Vagina (tissue), 2 donors: Measurements from ENCODE around the gene TPST1. TPM values are rescaled to one million over a fixed set of nuclear protein-coding genes. Genes with fewer than 3 reads are reported as not detected.
A peak's percentile ranks its signal among the peaks of the same experiment; 100 is the strongest.
"Not testable (repeated sequence)": the region's sequence is repeated elsewhere in the genome, so short reads cannot be mapped to it uniquely, and the experiment has no call there.

Source experiments
- DNase-seq, 2 donors: peaks; one replicate each; pipeline ENCODE4 v3.0.0-alpha.2; 2017; ENCODE audit errors: extremely low spot score in 2 of 2
- H3K27ac ChIP-seq: fragments of 200-600 bp; sonication (generic); one replicate; pipeline ENCODE4 v1.5.1; 2019
- H3K27me3 ChIP-seq: fragments of 200-600 bp; sonication (generic); one replicate; pipeline ENCODE4 v1.5.1; 2019
- H3K36me3 ChIP-seq, 2 donors: fragments of 200-600 bp; sonication (generic); one replicate each; pipeline ENCODE4 v1.5.1; 2017 to 2019
- H3K4me1 ChIP-seq: fragments of 200-600 bp; sonication (generic); one replicate; pipeline ENCODE4 v1.5.1; 2019
- H3K4me3 ChIP-seq, 2 donors: fragments of 200-600 bp; sonication (generic); 1 replicate in 1 of 2; 2 replicates in 1 of 2; pipeline ENCODE4 v1.5.1; 2016 to 2019
- H3K9me3 ChIP-seq: fragments of 200-600 bp; sonication (generic); one replicate; pipeline ENCODE4 v1.5.1; 2019
- POLR2A ChIP-seq, 2 donors: fragments of 450-650 bp; IDR thresholded peaks; one replicate each; pipeline ENCODE4 v1.6.1; 2017; ENCODE audit warnings: antibody characterized with exemption in 2 of 2, mild to moderate bottlenecking in 2 of 2, moderate library complexity in 2 of 2
- POLR2AphosphoS5 ChIP-seq, 2 donors: sonication (generic); formaldehyde crosslinking; IDR thresholded peaks; one replicate each; pipeline ENCODE4 v1.9.0; 2017; ENCODE audit warnings: antibody characterized with exemption in 2 of 2, mild to moderate bottlenecking in 2 of 2, low read depth in 1 of 2; ENCODE audit not compliant: insufficient read depth in 1 of 2
- intact Hi-C: fragments of 100-400 bp; cut with DNase I; formaldehyde crosslinking; loops from one replicate; pipeline ENCODE4 v1.15.1; 2023
- total RNA-seq: library from RNA; depleted of rRNA; stranded (reverse); fragments of >200 nt; gene quantifications from one replicate; pipeline ENCODE4 v1.2.3, GENCODE V29; 2016
- TF ChIP-seq, protein P1 (sequence below), 3 experiments: fragments of 450-650 bp in 2 of 3; fragments of 200-600 bp in 1 of 3; sonication (generic) in 1 of 3; IDR thresholded peaks; one replicate each; pipeline ENCODE4 v1.5.1; 2017 to 2019; ENCODE audit warnings: antibody characterized with exemption in 3 of 3, mild to moderate bottlenecking in 2 of 3, moderate library complexity in 2 of 3

Gene TPST1
- total RNA-seq, 1 donor from 2014 or later = 52.3 TPM

DNA sequence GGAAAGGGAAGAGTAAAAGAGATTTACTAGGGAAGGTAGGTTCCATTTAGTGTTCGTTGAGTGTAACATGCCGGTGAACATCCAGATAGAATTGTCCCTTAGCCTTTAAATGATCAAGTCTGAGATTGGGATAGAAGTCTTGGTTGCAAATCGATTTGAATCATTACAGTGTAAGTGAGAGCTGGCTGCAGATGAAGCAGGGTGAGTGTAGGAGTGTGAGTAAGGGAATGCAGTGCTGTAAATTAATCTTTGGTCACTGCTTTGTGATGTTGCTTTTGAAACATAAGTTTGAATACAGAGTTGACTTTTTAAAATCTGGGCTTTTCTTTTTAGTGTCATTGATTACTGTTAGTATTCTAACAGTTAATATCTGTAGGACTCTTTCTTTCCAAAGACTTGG is 16.3 kb downstream of the TPST1 start:
- TF ChIP-seq POLR2AphosphoS5 (IDR thresholded peaks at IDR 0.05; ENCODE audit: insufficient read depth in 1 of 2, low read depth in 1 of 2) (no peak), POLR2A (IDR thresholded peaks at IDR 0.05) (no peak)
- intact Hi-C loops = no loop called here
- Histone ChIP-seq H3K27me3 (no peaks in the 10 kb centered on the region), H3K4me1 (peaks cover 21% of the 10 kb centered on the region), H3K27ac (no peak overlapping the region), H3K36me3 (no peaks in the 10 kb centered on the region), H3K4me3 (no peak overlapping the region), H3K9me3 (no peaks in the 10 kb centered on the region)
- DNase-seq = no peak

DNA sequence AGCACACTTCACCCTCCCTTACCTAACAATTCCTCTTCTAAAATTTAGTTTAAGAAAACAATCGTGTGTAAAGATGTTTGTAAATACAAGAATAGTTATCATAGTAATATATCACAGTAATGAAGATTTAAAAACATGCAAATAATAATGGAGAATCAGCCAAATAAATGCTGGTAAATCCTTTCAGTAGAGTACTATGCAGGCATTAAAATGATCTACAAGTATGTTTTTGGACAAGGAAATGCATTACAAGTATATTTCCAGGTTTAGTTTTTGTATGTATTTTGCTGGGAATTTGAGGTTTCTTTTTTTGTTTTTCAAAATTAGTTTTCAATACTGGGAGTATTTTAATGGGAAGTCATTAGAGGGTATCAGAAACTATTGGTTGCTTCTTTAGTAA is 22.7 kb downstream of the TPST1 start:
- no peak overlapping the region for H3K27ac ChIP-seq
- intact Hi-C loops = no loop called here
- H3K4me3 ChIP-seq = no peak overlapping the region
- no peaks in the 10 kb centered on the region for H3K27me3 ChIP-seq
- no peak for DNase-seq
- H3K9me3 ChIP-seq = no peaks in the 10 kb centered on the region
- TF ChIP-seq, protein P1, sequence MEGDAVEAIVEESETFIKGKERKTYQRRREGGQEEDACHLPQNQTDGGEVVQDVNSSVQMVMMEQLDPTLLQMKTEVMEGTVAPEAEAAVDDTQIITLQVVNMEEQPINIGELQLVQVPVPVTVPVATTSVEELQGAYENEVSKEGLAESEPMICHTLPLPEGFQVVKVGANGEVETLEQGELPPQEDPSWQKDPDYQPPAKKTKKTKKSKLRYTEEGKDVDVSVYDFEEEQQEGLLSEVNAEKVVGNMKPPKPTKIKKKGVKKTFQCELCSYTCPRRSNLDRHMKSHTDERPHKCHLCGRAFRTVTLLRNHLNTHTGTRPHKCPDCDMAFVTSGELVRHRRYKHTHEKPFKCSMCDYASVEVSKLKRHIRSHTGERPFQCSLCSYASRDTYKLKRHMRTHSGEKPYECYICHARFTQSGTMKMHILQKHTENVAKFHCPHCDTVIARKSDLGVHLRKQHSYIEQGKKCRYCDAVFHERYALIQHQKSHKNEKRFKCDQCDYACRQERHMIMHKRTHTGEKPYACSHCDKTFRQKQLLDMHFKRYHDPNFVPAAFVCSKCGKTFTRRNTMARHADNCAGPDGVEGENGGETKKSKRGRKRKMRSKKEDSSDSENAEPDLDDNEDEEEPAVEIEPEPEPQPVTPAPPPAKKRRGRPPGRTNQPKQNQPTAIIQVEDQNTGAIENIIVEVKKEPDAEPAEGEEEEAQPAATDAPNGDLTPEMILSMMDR (IDR thresholded peaks at IDR 0.05) = no peak
- TF ChIP-seq POLR2AphosphoS5 (IDR thresholded peaks at IDR 0.05; ENCODE audit: insufficient read depth in 1 of 2, low read depth in 1 of 2) (no peak), POLR2A (IDR thresholded peaks at IDR 0.05) (no peak)
- no peaks in the 10 kb centered on the region for H3K36me3 ChIP-seq
- H3K4me1 ChIP-seq = peaks cover 10% of the 10 kb centered on the region

DNA sequence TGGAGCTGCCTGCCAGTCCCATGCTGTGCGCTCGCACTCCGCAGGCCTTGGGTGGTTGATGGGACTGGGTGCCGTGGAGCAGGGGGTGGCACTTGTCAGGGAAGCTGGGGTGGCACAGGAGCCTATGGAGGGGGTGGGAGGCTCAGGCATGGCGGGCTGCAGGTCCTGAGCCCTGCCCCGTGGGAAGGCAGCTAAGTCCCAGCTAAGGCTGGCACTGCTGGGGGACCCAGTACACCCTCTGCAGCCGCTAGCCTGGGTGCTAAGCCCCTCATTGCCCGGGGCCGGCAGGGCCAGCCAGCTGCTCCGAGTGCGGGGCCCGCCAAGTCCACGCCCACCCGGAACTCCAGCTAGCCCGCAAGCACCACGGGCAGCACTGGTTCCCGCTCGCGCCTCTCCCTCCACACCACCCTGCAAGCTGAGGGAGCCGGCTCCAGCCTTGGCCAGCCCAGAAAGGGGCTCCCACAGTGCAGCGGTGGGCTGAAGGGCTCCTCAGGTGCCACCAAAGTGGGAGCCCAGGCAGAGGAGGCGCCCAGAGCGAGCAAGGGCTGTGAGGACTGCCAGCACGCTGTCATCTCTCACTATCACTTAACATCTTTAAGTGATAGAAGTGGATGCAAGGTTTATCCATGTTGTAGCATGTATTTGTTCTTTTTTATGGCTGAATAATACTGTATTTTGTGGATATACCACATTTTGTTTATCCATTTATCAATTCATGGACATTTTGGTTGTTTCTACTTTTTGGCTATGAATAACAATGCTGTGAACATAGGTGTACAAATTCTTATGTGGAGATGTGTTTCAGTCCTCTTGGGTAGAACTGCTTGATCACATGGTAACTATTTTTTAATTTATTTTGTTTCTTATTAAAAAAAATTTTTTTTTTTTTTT is 26.4 kb downstream of the TPST1 start:
- H3K9me3 ChIP-seq, intact Hi-C loops, DNase-seq: not testable (repeated sequence)

DNA sequence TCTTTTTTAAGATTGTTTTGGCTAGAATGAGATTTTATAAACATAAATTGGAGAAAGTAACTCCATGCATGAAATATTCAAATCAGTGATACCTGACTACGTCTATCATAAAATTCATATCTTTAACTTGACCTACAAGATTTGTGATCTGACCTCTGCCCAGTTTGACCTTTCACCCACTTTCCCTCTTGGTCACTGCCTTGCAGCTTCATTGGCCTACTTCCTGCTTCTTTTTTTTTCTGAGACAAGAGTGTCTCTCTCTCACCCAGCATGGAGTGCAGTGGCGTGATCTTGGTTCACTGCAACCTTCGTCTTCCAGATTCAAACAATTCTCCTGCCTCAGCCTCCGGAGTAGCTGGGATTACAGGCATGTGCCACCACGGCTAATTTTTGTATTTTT is 28.5 kb downstream of the TPST1 start:
- intact Hi-C loops = no loop called here

More for the DNA sequence above, 26.4 kb downstream of the TPST1 start:
- not testable (repeated sequence) for H3K27me3 ChIP-seq, H3K4me3 ChIP-seq, H3K4me1 ChIP-seq, H3K27ac ChIP-seq, H3K36me3 ChIP-seq

DNA sequence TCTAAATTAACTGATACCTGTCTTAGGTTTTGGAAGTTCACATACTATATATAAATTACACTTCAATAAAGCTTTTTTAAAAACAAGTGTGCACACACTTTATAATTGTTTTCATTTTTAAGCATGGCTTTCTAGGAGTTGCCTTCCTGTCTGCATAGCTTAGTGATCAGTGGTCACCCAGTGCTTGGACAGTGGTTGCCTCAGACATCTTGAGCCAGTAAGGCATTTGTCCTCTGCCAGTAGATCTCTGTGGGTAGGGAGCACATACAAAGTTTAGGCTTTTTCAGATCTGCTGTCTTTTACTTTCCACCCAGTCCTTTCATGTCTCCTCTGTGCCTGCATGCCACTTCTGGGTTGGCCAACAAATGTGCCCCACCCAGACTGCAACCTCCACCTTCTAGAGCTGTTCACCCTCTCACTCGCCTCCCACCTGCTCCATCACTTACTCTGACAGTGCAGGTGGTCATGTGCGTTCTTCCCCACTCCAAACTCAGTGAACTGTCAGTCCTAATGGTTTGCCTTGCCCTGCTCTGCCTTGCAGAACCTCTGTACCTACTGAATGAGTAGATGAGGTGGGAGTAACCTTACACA is 31.7 kb downstream of the TPST1 start:
- DNase-seq = no peak
- TF ChIP-seq POLR2A (IDR thresholded peaks at IDR 0.05) = no peak
- no peak for TF ChIP-seq POLR2AphosphoS5 (IDR thresholded peaks at IDR 0.05; ENCODE audit: insufficient read depth in 1 of 2, low read depth in 1 of 2)
- TF ChIP-seq, protein P1 (IDR thresholded peaks at IDR 0.05) = no peak
- Histone ChIP-seq H3K27me3 (no peaks in the 10 kb centered on the region), H3K9me3 (no peaks in the 10 kb centered on the region), H3K36me3 (no peaks in the 10 kb centered on the region), H3K4me3 (no peak overlapping the region), H3K27ac (peak overlapping the region; percentile 44), H3K4me1 (peaks cover 36% of the 10 kb centered on the region)
- intact Hi-C loops = no loop called here

More for the DNA sequence above, 28.5 kb downstream of the TPST1 start:
- H3K27ac ChIP-seq = no peak overlapping the region
- DNase-seq = no peak
- no peaks in the 10 kb centered on the region for H3K36me3 ChIP-seq
- H3K4me3 ChIP-seq = no peak overlapping the region
- TF ChIP-seq, protein P1 (IDR thresholded peaks at IDR 0.05) = no peak
- TF ChIP-seq POLR2AphosphoS5 (IDR thresholded peaks at IDR 0.05; ENCODE audit: insufficient read depth in 1 of 2, low read depth in 1 of 2) (no peak), POLR2A (IDR thresholded peaks at IDR 0.05) (no peak)
- no peaks in the 10 kb centered on the region for H3K27me3 ChIP-seq
- H3K4me1 ChIP-seq = peaks cover 11% of the 10 kb centered on the region
- H3K9me3 ChIP-seq = no peaks in the 10 kb centered on the region
